Measurements from ENCODE around the gene KLHDC8A. TPM values are rescaled to one million over a fixed set of nuclear protein-coding genes. Genes with fewer than 3 reads are reported as not detected.

Gene KLHDC8A
- total RNA-seq, 1 donor from 2014 or later, result not detected

DNA sequence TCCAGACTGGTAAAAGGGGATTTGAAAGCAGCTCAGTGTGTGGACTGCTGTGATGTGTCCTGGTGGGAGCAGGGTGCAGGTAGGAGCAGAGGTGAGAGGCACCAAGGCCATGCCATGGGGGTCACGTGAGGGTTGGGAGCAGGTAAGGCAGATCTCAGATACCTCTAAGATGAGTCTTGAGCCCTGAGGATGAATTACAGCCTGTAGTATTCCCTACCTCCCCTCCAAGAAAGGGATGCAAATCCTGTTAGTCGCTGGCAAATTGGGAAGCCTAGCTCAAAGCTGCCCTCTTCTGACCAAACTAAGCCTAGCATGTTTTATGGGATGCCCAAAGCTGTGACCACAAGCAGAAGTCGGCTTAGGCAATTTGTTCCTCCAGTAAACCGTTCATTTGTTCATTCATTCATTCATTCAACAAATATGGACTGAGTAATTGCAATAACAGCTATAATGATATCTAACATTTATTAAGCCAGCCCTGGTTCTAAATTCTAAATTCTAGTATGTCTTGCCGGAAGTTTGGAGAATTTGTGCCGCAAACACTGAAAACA, 31.3 kb downstream of the KLHDC8A start:
- Mint-ChIP-seq H3K4me1 (ENCODE audit: unreplicated experiment) (peaks cover 32% of the 10 kb centered on the region), H3K9me3 (ENCODE audit: unreplicated experiment) (no peaks in the 10 kb centered on the region), H3K27me3 (ENCODE audit: unreplicated experiment) (peaks cover 6% of the 10 kb centered on the region), H3K27ac (ENCODE audit: unreplicated experiment) (peak overlapping the region; percentile 65), H3K4me3 (ENCODE audit: unreplicated experiment) (no peak overlapping the region), H3K36me3 (ENCODE audit: unreplicated experiment) (no peaks in the 10 kb centered on the region)
- TF ChIP-seq, protein P1, sequence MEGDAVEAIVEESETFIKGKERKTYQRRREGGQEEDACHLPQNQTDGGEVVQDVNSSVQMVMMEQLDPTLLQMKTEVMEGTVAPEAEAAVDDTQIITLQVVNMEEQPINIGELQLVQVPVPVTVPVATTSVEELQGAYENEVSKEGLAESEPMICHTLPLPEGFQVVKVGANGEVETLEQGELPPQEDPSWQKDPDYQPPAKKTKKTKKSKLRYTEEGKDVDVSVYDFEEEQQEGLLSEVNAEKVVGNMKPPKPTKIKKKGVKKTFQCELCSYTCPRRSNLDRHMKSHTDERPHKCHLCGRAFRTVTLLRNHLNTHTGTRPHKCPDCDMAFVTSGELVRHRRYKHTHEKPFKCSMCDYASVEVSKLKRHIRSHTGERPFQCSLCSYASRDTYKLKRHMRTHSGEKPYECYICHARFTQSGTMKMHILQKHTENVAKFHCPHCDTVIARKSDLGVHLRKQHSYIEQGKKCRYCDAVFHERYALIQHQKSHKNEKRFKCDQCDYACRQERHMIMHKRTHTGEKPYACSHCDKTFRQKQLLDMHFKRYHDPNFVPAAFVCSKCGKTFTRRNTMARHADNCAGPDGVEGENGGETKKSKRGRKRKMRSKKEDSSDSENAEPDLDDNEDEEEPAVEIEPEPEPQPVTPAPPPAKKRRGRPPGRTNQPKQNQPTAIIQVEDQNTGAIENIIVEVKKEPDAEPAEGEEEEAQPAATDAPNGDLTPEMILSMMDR (IDR thresholded peaks at IDR 0.05), result peak; percentile 91
- peak; percentile 88 for DNase-seq (ENCODE audit: extremely low spot score, unreplicated experiment)

DNA sequence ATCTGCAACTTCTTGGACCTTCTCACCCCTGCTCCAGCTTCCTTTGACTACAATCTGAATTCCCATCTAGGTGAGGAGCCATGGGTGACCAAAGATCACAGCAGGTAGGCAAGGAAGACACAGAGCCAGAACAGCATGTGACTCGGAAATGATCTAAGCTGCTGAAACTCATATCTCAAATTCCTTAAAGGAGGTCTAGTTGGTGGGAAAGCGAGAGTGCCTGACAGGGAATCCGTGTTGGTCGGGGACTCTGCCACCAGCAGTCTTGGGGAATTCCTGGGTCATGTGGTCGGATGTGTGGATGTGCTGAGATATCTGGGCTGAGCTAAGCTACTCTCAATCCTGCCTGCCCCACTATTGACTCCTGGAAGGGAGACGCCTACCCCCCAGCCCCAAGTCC, 31.9 kb downstream of the KLHDC8A start:
- Mint-ChIP-seq H3K9me3 (ENCODE audit: unreplicated experiment) (no peaks in the 10 kb centered on the region), H3K27ac (ENCODE audit: unreplicated experiment) (peak overlapping the region; percentile 65), H3K27me3 (ENCODE audit: unreplicated experiment) (peaks cover 3% of the 10 kb centered on the region), H3K36me3 (ENCODE audit: unreplicated experiment) (no peaks in the 10 kb centered on the region), H3K4me3 (ENCODE audit: unreplicated experiment) (no peak overlapping the region), H3K4me1 (ENCODE audit: unreplicated experiment) (peaks cover 38% of the 10 kb centered on the region)
- DNase-seq (ENCODE audit: extremely low spot score, unreplicated experiment), result no peak
- TF ChIP-seq, protein P1 (IDR thresholded peaks at IDR 0.05), result no peak

DNA sequence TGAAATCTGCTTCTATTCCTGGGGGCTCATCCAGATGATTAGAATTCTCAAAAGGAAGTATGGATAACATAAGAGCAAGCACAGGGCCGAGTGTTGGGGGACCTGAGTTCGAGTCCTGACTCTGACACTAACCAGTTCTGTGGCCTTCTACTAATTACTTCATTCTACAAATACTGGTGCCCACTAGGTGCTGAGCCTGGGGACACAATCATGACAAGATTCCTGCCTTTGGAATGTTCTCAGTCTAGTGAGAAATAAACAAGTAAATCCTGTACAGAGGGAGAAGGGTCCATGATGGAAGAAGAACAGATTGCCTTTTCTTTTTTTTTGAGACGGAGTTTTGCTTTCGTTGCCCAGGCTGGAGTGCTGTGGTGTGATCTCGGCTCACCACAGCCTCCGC, 32.9 kb downstream of the KLHDC8A start:
- Mint-ChIP-seq H3K36me3 (ENCODE audit: unreplicated experiment) (no peaks in the 10 kb centered on the region), H3K4me3 (ENCODE audit: unreplicated experiment) (no peak overlapping the region), H3K27ac (ENCODE audit: unreplicated experiment) (no peak overlapping the region), H3K27me3 (ENCODE audit: unreplicated experiment) (peaks cover 3% of the 10 kb centered on the region), H3K4me1 (ENCODE audit: unreplicated experiment) (peaks cover 48% of the 10 kb centered on the region), H3K9me3 (ENCODE audit: unreplicated experiment) (no peaks in the 10 kb centered on the region)
- DNase-seq (ENCODE audit: extremely low spot score, unreplicated experiment), result no peak
- TF ChIP-seq, protein P1 (IDR thresholded peaks at IDR 0.05), result no peak

DNA sequence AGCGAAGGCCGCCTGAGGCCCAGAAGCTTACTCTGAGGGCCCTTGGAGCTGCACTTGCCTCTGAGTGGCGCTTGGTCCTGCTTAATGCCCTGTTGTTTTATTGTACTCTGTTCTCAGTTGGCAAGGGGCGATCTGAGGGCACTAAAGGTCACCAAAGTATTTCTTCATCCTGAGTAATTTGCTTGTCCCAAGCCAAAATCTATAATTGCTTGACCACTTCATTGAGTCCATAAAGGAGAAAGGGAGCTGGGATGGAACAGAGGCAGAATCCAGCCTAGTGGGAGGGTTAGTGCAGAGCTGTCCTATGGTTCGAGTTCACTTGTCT, 34.8 kb downstream of the KLHDC8A start:
- H3K27ac Mint-ChIP-seq (ENCODE audit: unreplicated experiment), result no peak overlapping the region
- TF ChIP-seq, protein P1 (IDR thresholded peaks at IDR 0.05), result no peak
- no peaks in the 10 kb centered on the region for H3K9me3 Mint-ChIP-seq (ENCODE audit: unreplicated experiment)

DNA sequence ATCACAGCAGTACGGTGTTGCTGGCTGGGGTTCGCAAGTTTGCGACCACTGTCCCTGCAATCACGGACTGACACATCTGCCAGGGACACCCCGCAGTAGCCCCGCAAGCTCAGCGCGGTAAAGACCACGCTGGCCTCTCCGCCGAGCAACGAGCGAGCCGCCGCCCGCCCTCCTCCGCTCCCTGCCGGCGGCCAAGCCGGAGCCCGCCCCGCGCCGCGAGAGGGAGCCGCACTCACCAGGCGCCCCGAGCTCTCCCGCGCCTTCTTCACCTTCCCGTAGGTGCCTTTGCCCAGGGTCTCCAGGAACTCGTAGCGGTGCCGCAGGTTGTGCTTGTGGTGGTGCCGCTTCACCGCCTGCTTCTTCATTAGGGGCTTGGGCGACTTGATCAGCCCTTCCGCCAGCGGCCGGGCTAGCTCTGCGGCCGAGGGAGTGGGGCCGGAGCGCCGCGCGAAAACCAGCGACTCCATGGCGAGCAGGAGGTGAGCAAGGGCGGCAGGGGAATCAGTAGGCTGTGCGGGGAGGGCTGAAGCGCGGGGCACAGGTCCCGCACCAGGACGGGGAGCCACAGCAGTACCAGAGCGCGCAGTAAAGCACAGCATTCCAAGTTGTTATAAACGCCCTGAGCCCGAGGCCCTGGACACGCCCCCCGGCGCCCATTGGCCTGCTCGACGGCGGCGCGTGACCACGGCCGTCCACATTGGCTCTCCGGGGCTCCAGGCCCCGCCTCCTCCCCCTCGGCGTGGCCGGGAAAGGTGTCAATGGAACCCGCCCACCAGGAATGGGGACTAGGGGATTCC, 35.4 kb downstream of the KLHDC8A start, which contains the start of gene NUAK2:
NUAK2 (minus strand) TSS at position 584 of the 797 bp plus-strand sequence; CDS start at position 467, 117 bp downstream.
- no peaks in the 10 kb centered on the region for H3K36me3 Mint-ChIP-seq (ENCODE audit: unreplicated experiment)
- H3K27me3 Mint-ChIP-seq (ENCODE audit: unreplicated experiment), result peaks cover 3% of the 10 kb centered on the region
- no peaks in the 10 kb centered on the region for H3K9me3 Mint-ChIP-seq (ENCODE audit: unreplicated experiment)
- TF ChIP-seq, protein P1 (IDR thresholded peaks at IDR 0.05), result peak; percentile 50
- H3K4me3 Mint-ChIP-seq (ENCODE audit: unreplicated experiment), result peak within 1 kb of the TSS; percentile 95
- peaks cover 63% of the 10 kb centered on the region for H3K4me1 Mint-ChIP-seq (ENCODE audit: unreplicated experiment)
- peak within 1 kb of the TSS; percentile 78 for H3K27ac Mint-ChIP-seq (ENCODE audit: unreplicated experiment)
- DNase-seq (ENCODE audit: extremely low spot score, unreplicated experiment), result peak; percentile 95

More for the DNA sequence above, 34.8 kb downstream of the KLHDC8A start:
- peak overlapping the region; percentile 2 for H3K4me3 Mint-ChIP-seq (ENCODE audit: unreplicated experiment)
- peaks cover 3% of the 10 kb centered on the region for H3K27me3 Mint-ChIP-seq (ENCODE audit: unreplicated experiment)
- DNase-seq (ENCODE audit: extremely low spot score, unreplicated experiment), result no peak
- H3K36me3 Mint-ChIP-seq (ENCODE audit: unreplicated experiment), result no peaks in the 10 kb centered on the region
- peaks cover 64% of the 10 kb centered on the region for H3K4me1 Mint-ChIP-seq (ENCODE audit: unreplicated experiment)

Data from osteocyte (in vitro differentiated cells).